SIG-M5 treated with dmso at 0.1 percent for 504 hours (cell line): ENCODE measurements around the gene AQP2.
A peak's percentile ranks its signal among the peaks of the same experiment; 100 is the strongest.

Source experiments
- DNase-seq: peaks from one replicate; lab custom pipeline; 2025; ENCODE audit not compliant: unreplicated experiment; lab: John Stamatoyannopoulos, UW

AQP2 gene

DNA sequence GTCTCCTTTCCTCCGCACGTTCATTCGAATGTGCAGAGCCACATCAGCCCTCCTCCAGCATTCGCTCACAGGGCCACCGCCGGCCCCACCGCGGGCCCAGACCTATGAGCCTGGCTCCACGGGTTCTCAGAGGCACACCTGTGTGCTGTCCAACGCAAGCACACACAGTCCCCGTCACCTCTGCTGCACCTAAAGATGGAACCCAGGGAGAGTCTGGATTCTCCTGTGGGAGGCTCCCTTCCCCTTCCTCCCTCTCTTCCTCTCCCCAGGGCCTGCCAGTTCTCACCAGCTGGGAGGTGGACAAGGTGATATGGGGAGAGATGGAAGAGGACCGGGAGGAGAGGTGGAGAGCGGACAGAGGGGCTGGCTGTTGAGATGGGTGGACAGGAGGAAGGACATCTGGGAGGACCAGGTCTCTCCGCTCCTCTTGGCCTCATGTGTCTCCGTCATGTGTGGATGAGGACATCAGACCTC is 17.3 kb downstream of the AQP2 start:
- no peak for DNase-seq

GRCh38 chr12:49968471-49968870 is 17.9 kb downstream of the AQP2 start:
- no peak for DNase-seq

DNA sequence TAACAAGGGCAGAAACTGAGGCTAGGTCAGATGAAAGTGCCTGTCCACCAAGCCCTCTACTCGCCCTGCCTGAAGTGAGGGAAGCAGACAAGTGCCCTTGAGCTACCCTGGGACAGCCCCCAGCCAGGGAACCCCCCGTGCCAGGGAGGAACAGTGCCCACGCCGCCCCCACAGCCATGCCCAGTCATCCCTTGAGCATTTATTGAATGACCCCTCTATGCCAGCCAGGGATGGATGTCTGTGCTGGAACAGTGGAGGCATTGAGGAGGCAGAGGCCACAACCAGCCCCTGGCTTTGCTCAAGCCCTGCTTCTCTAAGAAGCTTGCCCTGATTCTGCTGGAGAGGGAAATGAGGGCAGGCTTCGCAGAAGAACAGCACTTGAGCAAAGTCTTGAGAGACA is 18.5 kb downstream of the AQP2 start:
- no peak for DNase-seq

GRCh38 chr12:49969651-49970429 is 19.3 kb downstream of the AQP2 start:
- DNase-seq, result no peak

- DNase-seq, result no peak
Observed at GRCh38 chr12:49970658-49971057, 20.1 kb downstream of the AQP2 start.

DNA sequence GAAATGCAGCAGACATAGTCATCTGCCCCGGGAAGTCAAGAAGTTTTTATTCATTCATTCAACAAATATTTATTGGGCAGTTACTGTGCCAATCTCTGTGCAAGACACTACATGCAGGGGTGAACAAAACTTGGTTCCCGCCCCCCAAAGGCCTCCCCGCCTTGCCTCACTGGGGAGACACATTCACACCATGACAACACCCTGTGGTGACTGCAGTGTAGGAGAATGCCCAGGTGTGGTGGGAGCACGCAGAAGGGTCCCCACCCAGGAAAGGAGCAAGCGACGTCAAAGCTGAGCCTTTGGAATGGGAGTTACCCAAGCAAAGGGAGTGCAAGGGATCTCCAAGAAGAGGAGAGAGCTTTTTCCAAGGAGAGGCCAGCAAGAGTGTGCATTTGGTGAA is 20.6 kb downstream of the AQP2 start:
- no peak for DNase-seq

DNA sequence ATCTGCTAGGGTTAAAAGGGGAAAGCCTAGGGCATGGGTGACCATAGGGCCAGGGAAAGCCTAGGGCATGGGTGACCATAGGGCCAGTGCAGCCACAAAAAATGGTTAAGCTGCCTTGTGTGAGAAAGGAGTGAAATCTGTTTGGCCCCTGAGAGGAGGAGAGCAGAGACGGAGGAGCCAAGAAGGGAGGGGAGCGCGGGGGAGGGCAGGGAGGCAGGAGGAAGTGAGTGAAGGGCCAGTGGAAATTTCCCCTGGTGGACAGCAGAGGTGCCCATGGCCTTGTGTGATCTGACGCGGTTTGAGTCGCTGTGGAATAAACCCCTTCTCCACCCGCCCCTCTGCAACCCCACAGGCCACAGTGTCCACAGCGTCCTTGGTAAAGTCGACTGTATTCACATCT is 21.6 kb downstream of the AQP2 start:
- no peak for DNase-seq

GRCh38 chr12:49972641-49973360 is 22.3 kb downstream of the AQP2 start, which contains the start of gene AQP6:
AQP6 (plus strand) TSS chr12:49972947; CDS start chr12:49973174, 227 bp downstream.
- DNase-seq, result no peak

- no peak for DNase-seq
Observed at GRCh38 chr12:49973361-49973830, 22.9 kb downstream of the AQP2 start.

DNA sequence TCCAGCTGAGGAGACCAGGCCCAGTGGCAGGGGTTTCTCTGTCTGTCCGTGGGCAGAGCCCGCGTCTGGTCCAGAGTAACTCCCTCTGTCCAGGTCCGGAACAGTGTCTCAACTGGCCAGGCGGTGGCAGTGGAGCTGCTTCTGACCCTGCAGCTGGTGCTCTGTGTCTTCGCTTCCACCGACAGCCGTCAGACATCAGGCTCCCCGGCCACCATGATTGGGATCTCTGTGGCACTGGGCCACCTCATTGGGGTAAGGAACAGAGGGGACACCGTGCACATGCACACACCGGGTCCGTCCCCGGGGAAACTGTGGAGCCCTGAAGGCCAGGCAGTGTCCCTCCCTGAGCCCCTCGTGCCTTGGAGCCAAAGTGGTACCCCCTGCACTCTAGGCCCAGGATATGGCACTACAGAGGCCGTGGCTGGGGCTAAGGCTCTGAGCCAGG is 23.7 kb downstream of the AQP2 start:
- no peak for DNase-seq

DNA sequence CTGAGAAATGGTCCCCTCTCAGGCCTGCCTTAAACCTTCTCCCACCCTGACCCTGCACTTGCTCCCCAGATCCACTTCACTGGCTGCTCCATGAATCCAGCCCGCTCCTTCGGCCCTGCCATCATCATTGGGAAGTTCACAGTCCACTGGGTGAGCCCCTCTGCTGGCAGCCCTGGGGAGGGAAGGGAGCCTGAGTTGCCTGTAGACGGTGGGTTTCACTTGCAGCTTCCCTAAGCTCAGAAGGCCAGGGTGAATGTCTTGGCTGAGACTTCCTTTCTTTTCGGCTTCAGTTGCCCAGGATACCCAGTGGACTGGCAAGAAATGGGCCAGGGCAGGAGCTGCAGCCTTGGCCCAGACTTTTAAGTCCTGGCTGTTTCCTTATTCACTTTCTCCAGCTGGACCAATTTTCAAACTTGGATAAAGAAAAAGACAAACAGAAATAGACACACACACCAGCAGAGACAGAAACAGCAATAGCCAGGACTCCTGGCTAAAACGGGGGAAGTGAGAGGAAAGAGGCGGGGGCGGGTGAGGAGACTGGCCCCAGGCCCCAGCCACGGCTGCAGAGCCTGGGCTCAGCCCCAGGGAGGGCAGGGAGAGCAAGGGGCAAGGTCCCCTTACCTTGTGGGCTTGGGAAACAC is 24.3 kb downstream of the AQP2 start:
- DNase-seq, result no peak

- no peak for DNase-seq
Observed at GRCh38 chr12:49975318-49975761, 24.8 kb downstream of the AQP2 start.

DNA sequence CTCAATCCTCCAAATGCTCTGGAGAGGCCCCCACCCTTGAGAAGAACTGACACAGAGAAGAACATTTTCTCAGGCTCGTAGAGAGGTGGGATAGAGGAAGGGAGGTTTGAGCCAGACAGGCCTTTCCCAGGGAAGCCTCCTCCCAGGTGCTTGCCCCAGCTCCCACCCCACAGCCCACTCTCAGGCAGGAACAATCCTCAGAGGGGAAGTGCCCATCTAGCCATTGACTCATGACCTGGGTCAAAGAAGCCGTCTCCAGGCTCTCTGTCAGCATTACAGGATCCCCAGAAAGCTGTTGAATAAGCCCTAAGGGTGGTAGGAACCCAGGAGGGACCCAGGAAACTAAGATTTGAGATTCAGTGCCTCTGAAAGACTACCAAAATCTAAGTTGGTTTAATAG is 26.0 kb downstream of the AQP2 start:
- no peak for DNase-seq

GRCh38 chr12:49978125-49978524 is 27.6 kb downstream of the AQP2 start:
- DNase-seq, result no peak

DNA sequence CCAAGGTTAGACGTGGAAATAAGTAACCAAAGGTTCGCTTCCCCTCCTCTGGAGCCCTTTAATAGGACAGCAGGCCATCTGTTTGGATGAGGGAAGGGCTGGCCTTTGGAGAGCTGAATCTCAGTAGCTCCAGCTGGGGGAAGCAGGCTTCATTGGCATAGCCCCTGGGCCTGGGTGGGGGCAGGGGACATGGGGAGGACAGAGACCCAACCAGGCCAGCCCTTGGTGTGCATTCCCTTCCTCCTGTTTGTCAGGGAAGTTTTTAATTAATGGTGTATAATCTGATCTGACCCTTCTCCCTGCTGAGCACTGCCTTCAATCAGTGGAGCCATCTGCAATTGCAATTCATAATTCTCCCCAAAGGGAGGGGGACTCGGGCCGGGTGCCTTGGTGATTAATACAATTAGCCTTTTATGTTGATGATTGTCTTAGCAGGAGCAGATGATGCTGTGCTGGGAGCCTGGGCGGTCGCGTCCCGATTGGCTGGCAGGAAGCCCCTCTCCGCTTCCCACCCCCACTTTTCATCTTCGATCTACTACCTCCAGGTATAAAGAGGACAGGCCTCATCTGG is 28.6 kb downstream of the AQP2 start:
- no peak for DNase-seq

DNA sequence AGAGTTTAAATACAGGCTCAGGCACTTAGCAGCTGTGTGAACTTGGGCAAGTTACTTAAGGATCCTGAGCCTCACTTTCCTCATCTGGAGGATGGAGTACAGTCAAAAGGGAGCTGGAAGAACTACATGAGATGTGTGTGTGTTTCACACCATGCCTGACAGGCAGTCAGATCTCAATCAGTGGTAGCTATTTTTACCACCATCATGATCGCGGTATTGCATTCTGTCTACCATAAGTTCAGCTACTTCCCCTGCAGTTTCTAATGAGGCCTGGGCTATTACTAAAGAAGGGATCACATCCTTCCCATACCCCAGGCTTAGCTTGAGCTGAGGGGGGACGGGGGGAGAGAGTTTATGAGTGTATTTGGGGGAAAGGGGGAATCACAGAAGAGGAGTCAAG is 29.3 kb downstream of the AQP2 start:
- DNase-seq, result no peak

GRCh38 chr12:49980501-49981349 is 30.2 kb downstream of the AQP2 start:
- DNase-seq, result no peak

DNA sequence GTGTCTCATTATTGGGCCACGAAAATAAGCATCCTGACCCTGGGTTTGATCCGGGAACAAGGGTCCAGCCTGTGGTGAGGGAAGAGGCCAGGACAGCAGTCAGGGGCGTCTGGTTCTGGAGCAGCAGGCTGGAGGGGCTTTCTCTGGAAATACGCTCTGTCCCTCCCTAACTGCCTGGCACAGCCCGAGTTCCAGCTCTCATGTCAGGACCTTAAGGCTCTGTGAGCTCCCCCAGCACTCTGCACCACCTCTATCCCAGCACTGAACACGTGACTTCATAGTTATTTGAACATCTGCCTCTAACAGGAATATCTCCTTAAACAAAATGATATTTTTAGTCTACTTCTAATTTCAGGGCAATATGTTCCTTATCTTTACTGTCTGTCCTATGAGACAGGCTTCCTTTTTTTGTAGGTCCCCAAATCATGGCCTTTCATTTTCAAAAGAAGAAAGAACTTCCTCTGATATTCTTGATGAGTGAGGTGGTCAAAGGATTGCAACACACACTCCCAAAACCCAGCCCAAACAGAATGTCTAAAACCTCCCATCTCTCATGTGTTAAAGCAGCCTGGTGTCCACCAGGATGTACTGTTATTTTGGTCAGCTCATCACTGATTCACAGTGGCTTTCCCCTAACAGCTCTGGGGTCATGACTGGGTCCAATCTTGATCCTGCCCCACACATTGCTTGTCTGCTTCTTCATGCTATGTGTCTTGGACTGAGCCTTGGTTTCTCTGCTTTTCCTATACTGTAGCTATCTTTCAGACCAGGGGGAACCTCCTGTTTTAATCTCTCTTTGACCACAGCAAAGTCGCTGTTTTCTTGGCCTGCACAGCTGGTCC is 31.9 kb downstream of the AQP2 start:
- peak; percentile 54 for DNase-seq

DNA sequence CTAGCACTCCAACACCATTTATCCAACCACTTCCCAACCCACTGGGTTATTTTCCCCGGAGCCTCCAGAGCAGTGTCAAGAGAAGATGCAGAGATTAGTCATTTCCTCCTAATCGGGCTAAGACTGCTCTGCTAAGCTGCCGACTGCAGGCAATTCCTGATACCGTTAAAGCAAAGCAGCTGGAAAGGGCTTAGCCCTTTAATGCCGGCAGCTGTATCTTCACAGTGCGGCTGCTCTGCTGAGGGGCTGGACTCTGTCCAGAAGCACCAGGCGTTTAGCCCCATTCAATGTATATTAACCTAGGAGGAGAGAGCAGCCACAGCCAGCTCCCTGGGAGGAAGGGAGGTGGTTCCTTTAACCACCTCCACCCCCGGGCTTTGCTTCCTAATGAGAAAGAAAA is 33.4 kb downstream of the AQP2 start:
- DNase-seq, result no peak
